Lower leg skin (tissue), 4 donors: Measurements from ENCODE around the gene DESI2. TPM values are rescaled to one million over a fixed set of nuclear protein-coding genes. Genes with fewer than 3 reads are reported as not detected.

Source experiments
- DNase-seq, 2 donors: peaks; one replicate each; pipeline ENCODE4 v3.0.0-alpha.2; 2019; ENCODE audit warnings: low spot score in 2 of 2
- H3K4me3 ChIP-seq: fragments of 200-600 bp; sonication (generic); 2 replicates; pipeline ENCODE4 v1.5.1; 2017; ENCODE audit warnings: mild to moderate bottlenecking, low read depth; ENCODE audit not compliant: poor library complexity, severe bottlenecking
- CTCF ChIP-seq, 3 donors: fragments of 450-650 bp; IDR thresholded peaks; one replicate each; pipeline ENCODE4 v1.5.1; 2016; ENCODE audit warnings: antibody characterized with exemption in 3 of 3, mild to moderate bottlenecking in 3 of 3, moderate library complexity in 2 of 3
- POLR2A ChIP-seq, 2 donors: fragments of 450-650 bp; IDR thresholded peaks; one replicate each; pipeline ENCODE4 v1.6.1; 2016 to 2017; ENCODE audit warnings: antibody characterized with exemption in 2 of 2, mild to moderate bottlenecking in 1 of 2, moderate library complexity in 1 of 2
- WGBS, 2 donors: methylation state at CpG; one replicate each; pipeline ENCODE4 v1.1.5; 2018; 5-methylcytosine and 5-hydroxymethylcytosine counted together
- intact Hi-C: fragments of 100-400 bp; cut with DNase I; formaldehyde crosslinking; loops from one replicate; pipeline ENCODE4 v1.15.0; 2023; ENCODE audit warnings: low total_unique reads
- total RNA-seq, 4 donors: library from RNA; depleted of rRNA; stranded (reverse); fragments of >200 nt; gene quantifications; one replicate each; pipeline ENCODE4 v1.1.0, GENCODE V29; 2016

Gene DESI2
- total RNA-seq, 4 donors from 2014 or later = 25.2 to 30.2 (median 29.9) TPM

- intact Hi-C loops = no loop called here
- no peak for TF ChIP-seq POLR2A (IDR thresholded peaks at IDR 0.05)
- no peak for TF ChIP-seq CTCF (IDR thresholded peaks at IDR 0.05)
- DNase-seq = no peak
- no peak overlapping the region for H3K4me3 ChIP-seq
- WGBS, 2 donors = 80 to 86% methylated on average over 6 of the region's 6 CpGs
Observed at GRCh38 chr1:244615301-244615700, 37.6 kb upstream of the DESI2 start.

- WGBS, 2 donors = 89 to 91% methylated on average over 4 of the region's 4 CpGs
- intact Hi-C loops = no loop called here
- H3K4me3 ChIP-seq = no peak overlapping the region
- TF ChIP-seq CTCF (IDR thresholded peaks at IDR 0.05) (no peak), POLR2A (IDR thresholded peaks at IDR 0.05) (no peak)
- DNase-seq = no peak
Observed at GRCh38 chr1:244626709-244627108, 26.2 kb upstream of the DESI2 start.

GRCh38 chr1:244628789-244629188, 24.1 kb upstream of the DESI2 start:
- DNase-seq = no peak
- TF ChIP-seq CTCF (IDR thresholded peaks at IDR 0.05) (no peak), POLR2A (IDR thresholded peaks at IDR 0.05) (no peak)
- intact Hi-C loops = no loop called here
- 72 to 84% methylated on average over 5 of the region's 5 CpGs for WGBS, 2 donors
- H3K4me3 ChIP-seq = no peak overlapping the region

- H3K4me3 ChIP-seq = no peak overlapping the region
- TF ChIP-seq POLR2A (IDR thresholded peaks at IDR 0.05) = no peak
- TF ChIP-seq CTCF (IDR thresholded peaks at IDR 0.05) = no peak
- DNase-seq = no peak
- intact Hi-C loops = no loop called here
Observed at GRCh38 chr1:244633140-244633539, 19.8 kb upstream of the DESI2 start.

GRCh38 chr1:244634546-244634945, 18.4 kb upstream of the DESI2 start:
- WGBS, 2 donors = 89 to 94% methylated on average over 6 of the region's 6 CpGs
- intact Hi-C loops = no loop called here
- no peak for TF ChIP-seq CTCF (IDR thresholded peaks at IDR 0.05)
- TF ChIP-seq POLR2A (IDR thresholded peaks at IDR 0.05) = no peak
- DNase-seq = no peak
- no peak overlapping the region for H3K4me3 ChIP-seq

GRCh38 chr1:244636488-244637259, 16.3 kb upstream of the DESI2 start:
- no peak overlapping the region for H3K4me3 ChIP-seq
- 85 to 87% methylated on average over 10 of the region's 10 CpGs for WGBS, 2 donors
- DNase-seq = no peak
- TF ChIP-seq POLR2A (IDR thresholded peaks at IDR 0.05) = no peak
- no peak for TF ChIP-seq CTCF (IDR thresholded peaks at IDR 0.05)
- intact Hi-C loops = no loop called here
